SK-N-SH (cell line): ENCODE results near the gene HSPA4. TPM values are rescaled to one million over a fixed set of nuclear protein-coding genes. Genes with fewer than 3 reads are reported as not detected.
A peak's percentile ranks its signal among the peaks of the same experiment; 100 is the strongest.

Source experiments
- CTCF ChIA-PET: fragments of 300-600, 350-600 bp; formaldehyde crosslinking; extraction: SDS; loops from one replicate; lab custom pipeline; 2021; lab: Yijun Ruan, JAX
- POLR2A ChIA-PET: fragments of 350-600 bp; sonication (Branson Sonifier 250); formaldehyde crosslinking; extraction: SDS; loops from one replicate; lab custom pipeline; 2020; ENCODE audit warnings: antibody characterized with exemption, inconsistent platforms; lab: Yijun Ruan, JAX
- DNase-seq: peaks from one replicate; pipeline ENCODE4 v3.0.0; 2012
- H2AFZ ChIP-seq: fragments of 200-600 bp; sonication (generic); 2 replicates; pipeline ENCODE4 v1.8.1; 2016; ENCODE audit warnings: antibody characterized with exemption, mild to moderate bottlenecking, low read depth
- H3F3A ChIP-seq: fragments of 200-600 bp; sonication (generic); replicated peaks from 2 replicates; pipeline ENCODE3; 2016; ENCODE audit warnings: antibody characterized with exemption, mild to moderate bottlenecking; ENCODE audit not compliant: insufficient read depth
- H3K27ac ChIP-seq, 2 experiments: fragments of 200-500 bp in 1 of 2; fragments of 200-600 bp in 1 of 2; sonication (Bioruptor generic) in 1 of 2; sonication (generic), shearing (Covaris generic) in 1 of 2; 2 replicates each; pipeline versions ENCODE4 v1.5.1 to v1.6.1; 2014 to 2016; ENCODE audit warnings: low read depth in 2 of 2, inconsistent platforms in 1 of 2, low read length in 1 of 2, mild to moderate bottlenecking in 1 of 2, mixed read lengths in 1 of 2
- H3K27me3 ChIP-seq: fragments of 200-600 bp; sonication (generic), shearing (Covaris generic); 2 replicates; pipeline ENCODE4 v1.6.1; 2016; ENCODE audit warnings: mixed run types; ENCODE audit not compliant: insufficient read depth
- H3K36me3 ChIP-seq, 2 experiments: fragments of 200-500 bp in 1 of 2; fragments of 200-600 bp in 1 of 2; sonication (Bioruptor generic) in 1 of 2; sonication (generic) in 1 of 2; replicated peaks in 1 of 2; 2 replicates each; pipeline versions ENCODE3 to v1.5.1; 2014 to 2016; ENCODE audit warnings: low read length in 1 of 2, mild to moderate bottlenecking in 1 of 2; ENCODE audit not compliant: insufficient read depth in 2 of 2, control insufficient read depth in 1 of 2
- H3K4me1 ChIP-seq, 2 experiments: fragments of 200-500 bp in 1 of 2; fragments of 200-600 bp in 1 of 2; sonication (Bioruptor generic) in 1 of 2; sonication (generic), shearing (Covaris generic) in 1 of 2; 2 replicates each; pipeline versions ENCODE4 v1.5.1 to v1.6.1; 2014 to 2016; ENCODE audit warnings: low read depth in 1 of 2, low read length in 1 of 2, mixed run types in 1 of 2; ENCODE audit not compliant: insufficient read depth in 2 of 2, control insufficient read depth in 1 of 2
- H3K4me2 ChIP-seq: fragments of 200-600 bp; sonication (generic), shearing (Covaris generic); 2 replicates; pipeline ENCODE4 v1.6.1; 2017; ENCODE audit warnings: mixed run types
- H3K4me3 ChIP-seq, 2 experiments: fragments of 200-500 bp in 1 of 2; fragments of 200-600 bp in 1 of 2; sonication (Bioruptor generic) in 1 of 2; sonication (generic), shearing (Covaris generic) in 1 of 2; 2 replicates each; pipeline versions ENCODE4 v1.5.1 to v1.8.1; 2014 to 2016; ENCODE audit warnings: low read depth in 2 of 2, inconsistent platforms in 1 of 2, low read length in 1 of 2, mild to moderate bottlenecking in 1 of 2, mixed read lengths in 1 of 2, moderate library complexity in 1 of 2
- H3K79me2 ChIP-seq: fragments of 200-600 bp; sonication (generic); 2 replicates; pipeline ENCODE4 v1.8.1; 2017; ENCODE audit warnings: mild to moderate bottlenecking; ENCODE audit not compliant: insufficient read depth
- H3K9ac ChIP-seq: fragments of 200-600 bp; sonication (generic); 2 replicates; pipeline ENCODE4 v1.6.1; 2017; ENCODE audit warnings: mixed run types
- H3K9me2 ChIP-seq: fragments of 200-600 bp; sonication (generic); 2 replicates; pipeline ENCODE4 v1.6.1; 2017; ENCODE audit warnings: mixed run types
- H3K9me3 ChIP-seq: fragments of 200-600 bp; sonication (generic); 2 replicates; pipeline ENCODE4 v1.6.1; 2017; ENCODE audit warnings: mixed run types, mild to moderate bottlenecking, moderate library complexity
- H4K20me1 ChIP-seq: fragments of 200-600 bp; sonication (generic); 2 replicates; pipeline ENCODE4 v1.6.1; 2017; ENCODE audit warnings: mild to moderate bottlenecking, mixed run types; ENCODE audit not compliant: insufficient read depth
- CHD2 ChIP-seq: fragments of 150-350 bp; IDR thresholded peaks from 2 replicates; pipeline ENCODE4 v1.6.1; 2018; ENCODE audit warnings: low read length; ENCODE audit not compliant: partially characterized antibody
- CTCF ChIP-seq: fragments of 200-600 bp; sonication (generic); IDR thresholded peaks from 2 replicates; pipeline ENCODE4 v1.6.1; 2017; ENCODE audit warnings: antibody characterized with exemption, mild to moderate bottlenecking, moderate library complexity
- ELF1 ChIP-seq: IDR thresholded peaks from 2 replicates; pipeline ENCODE4 v1.4.0; 2012
- GATA2 ChIP-seq: sonication (generic); formaldehyde crosslinking; IDR thresholded peaks from 2 replicates; pipeline ENCODE4 v1.5.0; 2020; ENCODE audit warnings: mild to moderate bottlenecking, missing genetic modification reagents
- JUND ChIP-seq: IDR thresholded peaks from 2 replicates; pipeline ENCODE4 v1.4.0; 2012
- MAX ChIP-seq: IDR thresholded peaks from 2 replicates; pipeline ENCODE4 v1.4.0; 2012; ENCODE audit warnings: low read depth
- MEF2A ChIP-seq: IDR thresholded peaks from 2 replicates; pipeline ENCODE4 v1.4.0; 2012; ENCODE audit warnings: low read depth, borderline replicate concordance
- MXI1 ChIP-seq: IDR thresholded peaks from 2 replicates; pipeline ENCODE4 v1.6.1; 2012; ENCODE audit warnings: mild to moderate bottlenecking, low read depth, low read length, improper control_type of control experiment
- NFIC ChIP-seq: IDR thresholded peaks from 2 replicates; pipeline ENCODE4 v1.4.0; 2012; ENCODE audit warnings: borderline replicate concordance
- PBX3 ChIP-seq: IDR thresholded peaks from 2 replicates; pipeline ENCODE4; 2012
- POLR2AphosphoS5 ChIP-seq: IDR thresholded peaks from 2 replicates; pipeline ENCODE4 v1.6.1; 2012; ENCODE audit warnings: low read depth, low read length
- RCOR1 ChIP-seq: fragments of 150-350 bp; IDR thresholded peaks from 2 replicates; pipeline ENCODE4 v1.6.1; 2017; ENCODE audit warnings: antibody characterized with exemption, low read length
- REST ChIP-seq: IDR thresholded peaks from 2 replicates; pipeline ENCODE4 v1.6.1; 2012; ENCODE audit warnings: mild to moderate bottlenecking, low read depth, low read length, moderate library complexity
- RFX5 ChIP-seq: IDR thresholded peaks from 2 replicates; pipeline ENCODE4 v1.6.1; 2012; ENCODE audit warnings: mild to moderate bottlenecking, improper control_type of control experiment, low read length
- RXRA ChIP-seq: IDR thresholded peaks from 2 replicates; pipeline ENCODE4 v1.4.0; 2012; ENCODE audit warnings: low read depth, mild to moderate bottlenecking, borderline replicate concordance
- TAF1 ChIP-seq: IDR thresholded peaks from 2 replicates; pipeline ENCODE4 v1.6.1; 2012; ENCODE audit warnings: low read depth, mild to moderate bottlenecking, low read length, moderate library complexity, borderline replicate concordance
- TCF12 ChIP-seq: IDR thresholded peaks from 2 replicates; pipeline ENCODE4 v1.4.0; 2012
- TEAD4 ChIP-seq: IDR thresholded peaks from 2 replicates; pipeline ENCODE4 v1.4.0; 2012; ENCODE audit warnings: mild to moderate bottlenecking, borderline replicate concordance; ENCODE audit not compliant: insufficient read depth
- USF1 ChIP-seq: IDR thresholded peaks from 2 replicates; pipeline ENCODE4 v1.4.0; 2012; ENCODE audit warnings: low read depth, borderline replicate concordance
- USF2 ChIP-seq: fragments of 150-350 bp; IDR thresholded peaks from 2 replicates; pipeline ENCODE4 v1.6.1; 2017; ENCODE audit warnings: antibody characterized with exemption, low read length, low read depth, borderline replicate concordance
- WGBS: methylation state at CpG from one replicate; pipeline ENCODE4 v1.1.6; 2017; ENCODE audit warnings: low lambda C conversion rate; 5-methylcytosine and 5-hydroxymethylcytosine counted together
- polyA plus RNA-seq, 3 experiments: library from polyadenylated mRNA; depleted of rRNA; stranded (reverse); fragments of >200 nt; gene quantifications; 2 replicates each; pipeline ENCODE4 v1.2.3, GENCODE V29; 2012

The HSPA4 gene
- polyA plus RNA-seq, 1 of the 3 experiments (the other 2 are of a cell fraction): 18.8 TPM

GRCh38 chr5:133051061-133051541, 712 bp upstream of the HSPA4 start:
- H3K9ac ChIP-seq: peak overlapping the region; percentile 99
- peaks cover 57% of the 10 kb centered on the region for H3K79me2 ChIP-seq
- H3K36me3 ChIP-seq: peaks cover 0 to 3% of the 10 kb centered on the region in 2 experiments
- DNase-seq: no peak
- H3K27ac ChIP-seq: peak overlapping the region; percentile 97 to 99
- peak overlapping the region; percentile 97 for H3K4me3 ChIP-seq
- POLR2A ChIA-PET: interaction anchor here (0.9 to 1.9 kb wide), 7 partner anchors 24 to 1687 kb away, joined by 3 to 5 read pairs (median 3); partner anchors contain the start of genes AFF4, CAMLG, GDF9 and PPP2CA
- CTCF ChIA-PET: interaction anchor here (1.5 to 1.8 kb wide), 2 partner anchors 12 to 168 kb away, joined by 4 to 6 read pairs; no protein-coding TSS in a partner anchor
- TF ChIP-seq MEF2A: no peak
- TF ChIP-seq TCF12: no peak
- TF ChIP-seq CHD2: no peak
- no peak for TF ChIP-seq JUND
- TF ChIP-seq RFX5: no peak
- no peak for TF ChIP-seq TEAD4
- no peak for TF ChIP-seq NFIC
- TF ChIP-seq MAX: no peak
- TF ChIP-seq REST: no peak
- no peak for TF ChIP-seq ELF1
- TF ChIP-seq USF2: no peak
- TF ChIP-seq CTCF: no peak
- TF ChIP-seq RXRA: no peak
- no peak for TF ChIP-seq USF1
- TF ChIP-seq POLR2AphosphoS5: no peak
- no peak for TF ChIP-seq PBX3
- TF ChIP-seq TAF1: no peak
- no peak for TF ChIP-seq GATA2
- no peak for TF ChIP-seq RCOR1
- no peak for TF ChIP-seq MXI1
- H3K27me3 ChIP-seq: no peaks in the 10 kb centered on the region
- H2AFZ ChIP-seq: peak overlapping the region; percentile 69; the same call in 1 of the 2 replicates
- peaks cover 34% of the 10 kb centered on the region for H4K20me1 ChIP-seq
- H3F3A ChIP-seq: peaks cover 46% of the 10 kb centered on the region
- H3K4me1 ChIP-seq: peaks cover 11 to 25% of the 10 kb centered on the region in 2 experiments; a peak in 3 of 4 replicates
- WGBS: 2% methylated on average over 7 of the region's 15 CpGs
- H3K4me2 ChIP-seq: peak overlapping the region; percentile 96
- H3K9me3 ChIP-seq: no peaks in the 10 kb centered on the region
- no peaks in the 10 kb centered on the region for H3K9me2 ChIP-seq
